ENCODE data around the gene PRR33. TPM values are rescaled to one million over a fixed set of nuclear protein-coding genes. Genes with fewer than 3 reads are reported as not detected.
A peak's percentile ranks its signal among the peaks of the same experiment; 100 is the strongest.

Gene PRR33
- total and polyA plus RNA-seq, 9 of the 15 experiments (the other 6 are each of a cell fraction or from before 2014, with no cell fraction given) = not detected

DNA sequence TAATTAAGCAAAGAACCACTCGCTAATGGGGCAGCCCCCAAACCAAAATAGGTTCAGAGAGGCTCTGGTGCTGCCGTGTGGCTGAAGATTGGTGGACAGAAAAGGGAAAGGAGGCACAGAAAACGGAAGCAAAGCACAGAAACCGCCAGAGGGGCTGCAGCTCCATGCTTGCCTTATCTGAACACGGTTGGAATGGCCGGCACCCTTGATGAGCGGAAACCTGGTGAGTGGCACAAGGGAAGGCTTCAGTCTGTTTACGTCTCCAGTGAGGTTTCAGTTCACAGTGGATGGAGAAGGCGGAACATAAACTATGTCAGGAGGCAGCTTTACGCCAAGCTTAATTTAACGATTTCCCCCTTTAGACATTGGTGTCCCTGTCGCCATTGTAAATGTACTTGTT is 5.2 kb upstream of the PRR33 start:
- peak; percentile 51 for FAIRE-seq
- Histone ChIP-seq H3K79me2 (ENCODE audit: control insufficient read depth, insufficient read depth, low read length) (no peaks in the 10 kb centered on the region), H3K4me3 (no peak overlapping the region), H3K4me2 (ENCODE audit: insufficient read depth, low read length) (no peak overlapping the region), H3K9me3 (replicated peaks; ENCODE audit: control insufficient read depth, insufficient read depth, low read depth, low read length) (no peaks in the 10 kb centered on the region), H2AFZ (ENCODE audit: low read depth, low read length) (peak overlapping the region; percentile 44), H3K9me1 (ENCODE audit: control insufficient read depth, insufficient read depth, low read length) (no peaks in the 10 kb centered on the region), H3K27ac (ENCODE audit: extremely low read depth, low read depth, low read length) (no peak overlapping the region), H3K27me3 (ENCODE audit: control insufficient read depth in 2 of 2, insufficient read depth in 2 of 2, low read length in 2 of 2) (peaks cover 19 to 21% of the 10 kb centered on the region in 2 experiments), H3K36me3 (ENCODE audit: control insufficient read depth, insufficient read depth, low read length) (no peaks in the 10 kb centered on the region), H4K20me1 (replicated peaks; ENCODE audit: control insufficient read depth, insufficient read depth, low read length) (no peaks in the 10 kb centered on the region), H3K4me1 (replicated peaks in 1 of 2; ENCODE audit: control insufficient read depth in 2 of 2, insufficient read depth in 2 of 2, low read length in 2 of 2) (no peaks in the 10 kb centered on the region; a peak in 2 of 5 replicates), H3K9ac (ENCODE audit: insufficient read depth in 1 of 2, low read depth in 2 of 2, low read length in 2 of 2) (no peak overlapping the region)
- BruUV-seq (replicated peaks) = no TSS peak
- intact Hi-C loops (cut with micrococcal nuclease) (no loop called here), in situ Hi-C loops (cut with MboI) (loop anchor here (5.0 kb wide), 1 partner anchor 45 kb away; no protein-coding TSS in a partner anchor)
- 4% methylated on average over 12 of the region's 12 CpGs for WGBS (ENCODE audit: insufficient coverage, low coverage, missing lambda C conversion rate)
- no peak for DNase-seq (ENCODE audit: extremely low read depth in 1 of 4, low spot score in 3 of 4)
- CTCF ChIA-PET (ENCODE audit: low intra/inter-chr PET ratio) = no interaction called here
- POLR2A ChIA-PET = interaction anchor here (0.6 to 1.1 kb wide), 2 partner anchors 9 to 42 kb away, joined by 3 to 5 read pairs; no protein-coding TSS in a partner anchor
- no peak for ATAC-seq
- no peak for TF ChIP-seq FOXJ2 (tag; IDR thresholded peaks at IDR 0.05)
- no peak for TF ChIP-seq SMAD2 (IDR thresholded peaks at IDR 0.05; ENCODE audit: low read depth, low read length)
- peak; percentile 53; the same call in 1 of the 2 replicates for TF ChIP-seq RNF2 (IDR thresholded peaks at IDR 0.05)
- TF ChIP-seq JUND (IDR thresholded peaks at IDR 0.05; ENCODE audit: borderline replicate concordance, low read depth, low read length) = no peak
- no peak for TF ChIP-seq JUND (tag; IDR thresholded peaks at IDR 0.05; ENCODE audit: borderline replicate concordance, low read depth, low read length)
- TF ChIP-seq YY1 (IDR thresholded peaks at IDR 0.05; ENCODE audit: borderline replicate concordance in 1 of 3, control insufficient read depth in 1 of 3, extremely low read depth in 1 of 3, insufficient read depth in 3 of 3, insufficient read length in 1 of 3, insufficient replicate concordance in 2 of 3, low read depth in 1 of 3, low read length in 2 of 3) = peak in 1 of 3 experiments; percentile 42
- no peak for TF ChIP-seq FOXK2 (conservative IDR thresholded peaks at IDR 0.05 in 1 of 2, IDR thresholded peaks at IDR 0.05 in 1 of 2; ENCODE audit: low read depth in 2 of 2)
- TF ChIP-seq ZFP36 (IDR thresholded peaks at IDR 0.05; ENCODE audit: low read depth, low read length, partially characterized antibody) = peak; percentile 3
- peak; percentile 83 for TF ChIP-seq CBX8 (IDR thresholded peaks at IDR 0.05; ENCODE audit: borderline replicate concordance, extremely low read depth, low read depth, low read length, poor library complexity, severe bottlenecking)
- peak; percentile 66; the same call in 1 of the 2 replicates for TF ChIP-seq BMI1 (IDR thresholded peaks at IDR 0.05; ENCODE audit: low read length)
- TF ChIP-seq ELF1 (tag; IDR thresholded peaks at IDR 0.05) = no peak
- peak; percentile 63 for TF ChIP-seq CBX2 (IDR thresholded peaks at IDR 0.05; ENCODE audit: insufficient read depth, low read length, poor library complexity, severe bottlenecking)
- TF ChIP-seq BRD4 (IDR thresholded peaks at IDR 0.05) = no peak

All from K562 (cell line).